Hepatocyte (in vitro differentiated cells): Measurements from ENCODE around the gene TEX19. TPM values are rescaled to one million over a fixed set of nuclear protein-coding genes. Genes with fewer than 3 reads are reported as not detected.
"Not testable (repeated sequence)": the region's sequence is repeated elsewhere in the genome, so short reads cannot be mapped to it uniquely, and the experiment has no call there.

Experiments
- DNase-seq: peaks from one replicate; pipeline ENCODE4 v3.0.0-alpha.2; 2016; ENCODE audit warnings: low spot score
- H2AFZ ChIP-seq: fragments of 200-600 bp; sonication (generic); 2 replicates; pipeline ENCODE4 v1.6.0; 2016; ENCODE audit warnings: antibody characterized with exemption, mild to moderate bottlenecking
- H3K27ac ChIP-seq: fragments of 200-600 bp; sonication (generic); 2 replicates; pipeline ENCODE4 v1.5.1; 2016; ENCODE audit warnings: mild to moderate bottlenecking
- H3K27me3 ChIP-seq: fragments of 200-600 bp; sonication (generic); 2 replicates; pipeline ENCODE4 v1.6.1; 2016
- H3K36me3 ChIP-seq: fragments of 200-600 bp; sonication (generic); replicated peaks from 2 replicates; pipeline ENCODE4 v1.5.1; 2016; ENCODE audit warnings: low read depth; ENCODE audit not compliant: insufficient read depth
- H3K4me1 ChIP-seq: fragments of 200-600 bp; sonication (generic); 2 replicates; pipeline ENCODE4 v1.5.1; 2016; ENCODE audit warnings: mild to moderate bottlenecking, moderate library complexity; ENCODE audit not compliant: insufficient read depth
- H3K4me2 ChIP-seq: fragments of 200-600 bp; sonication (generic); 2 replicates; pipeline ENCODE4 v1.6.0; 2016
- H3K4me3 ChIP-seq: fragments of 200-600 bp; sonication (generic); 2 replicates; pipeline ENCODE4 v1.5.1; 2016; ENCODE audit warnings: mild to moderate bottlenecking
- H3K79me2 ChIP-seq: fragments of 200-600 bp; sonication (generic); 2 replicates; pipeline ENCODE4 v1.6.0; 2017; ENCODE audit warnings: mild to moderate bottlenecking
- H3K9me2 ChIP-seq: fragments of 200-600 bp; sonication (generic); replicated peaks from 2 replicates; pipeline ENCODE4 v1.6.0; 2017; ENCODE audit warnings: mild to moderate bottlenecking; ENCODE audit not compliant: insufficient read depth
- H3K9me3 ChIP-seq: fragments of 200-600 bp; sonication (generic); 2 replicates; pipeline ENCODE4 v1.5.1; 2016; ENCODE audit warnings: low read depth, mild to moderate bottlenecking
- H4K20me1 ChIP-seq: fragments of 200-600 bp; sonication (generic); 2 replicates; pipeline ENCODE4 v1.6.0; 2016; ENCODE audit warnings: mild to moderate bottlenecking; ENCODE audit not compliant: insufficient read depth, poor library complexity, severe bottlenecking
- CTCF ChIP-seq: fragments of 200-600 bp; sonication (generic); IDR thresholded peaks from 2 replicates; pipeline ENCODE4 v1.5.1; 2016; ENCODE audit warnings: antibody characterized with exemption, mild to moderate bottlenecking; ENCODE audit not compliant: poor library complexity
- EZH2 ChIP-seq: fragments of 200-600 bp; sonication (generic); IDR thresholded peaks from 2 replicates; pipeline ENCODE4 v1.6.1; 2016; ENCODE audit warnings: antibody characterized with exemption, mild to moderate bottlenecking, borderline replicate concordance
- EZH2phosphoT487 ChIP-seq: fragments of 200-600 bp; sonication (generic); IDR thresholded peaks from one replicate; pipeline ENCODE4 v1.6.1; 2018; ENCODE audit warnings: antibody characterized with exemption, mild to moderate bottlenecking, low read depth, moderate library complexity; ENCODE audit not compliant: unreplicated experiment, severe bottlenecking
- WGBS: methylation state at CpG from one replicate; pipeline ENCODE4 v1.1.6; 2016; ENCODE audit warnings: low lambda C conversion rate; ENCODE audit errors: missing lambda C conversion rate; 5-methylcytosine and 5-hydroxymethylcytosine counted together
- polyA plus RNA-seq: library from polyadenylated mRNA; unstranded; fragments of >200 nt; fragmentation: Nextera tagmentation; extraction: Ambion mirVana; gene quantifications from 2 replicates; pipeline ENCODE4 v1.2.1, GENCODE V29; 2016
- total RNA-seq: library from RNA; depleted of rRNA; stranded (reverse); fragments of >200 nt; gene quantifications from 2 replicates; pipeline ENCODE4 v1.2.3, GENCODE V29; 2014

Gene TEX19
- total and polyA plus RNA-seq, 2 experiments from 2014 or later: not detected

DNA sequence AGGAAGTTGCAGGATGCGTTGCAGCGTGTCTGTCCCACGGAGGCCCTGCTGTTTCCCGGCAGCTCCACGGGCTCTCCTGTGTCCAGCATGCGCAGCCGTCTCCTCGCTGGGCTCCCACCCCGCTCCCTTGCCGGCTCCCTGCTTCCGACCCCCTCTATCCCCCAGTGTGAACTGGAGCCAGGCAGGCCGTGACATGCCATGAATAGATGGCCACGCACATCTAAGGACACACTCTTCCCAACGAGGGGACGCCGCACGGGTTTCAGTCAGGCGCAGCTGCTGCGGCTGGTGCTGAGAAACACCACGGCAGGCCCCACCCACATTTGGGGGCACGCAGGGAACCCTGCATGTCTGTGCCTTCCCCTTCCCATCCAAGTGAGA lies 49.9 kb downstream of the TEX19 start:
- no peak overlapping the region for H3K27ac ChIP-seq
- no peak overlapping the region for H2AFZ ChIP-seq
- no peaks in the 10 kb centered on the region for H4K20me1 ChIP-seq
- no peak for DNase-seq
- H3K4me3 ChIP-seq: no peak overlapping the region
- H3K4me2 ChIP-seq: no peak overlapping the region
- no peaks in the 10 kb centered on the region for H3K36me3 ChIP-seq
- H3K4me1 ChIP-seq: no peaks in the 10 kb centered on the region
- no peaks in the 10 kb centered on the region for H3K79me2 ChIP-seq
- no peak for TF ChIP-seq EZH2
- WGBS: 94% methylated on average over 16 of the region's 21 CpGs
- no peaks in the 10 kb centered on the region for H3K9me3 ChIP-seq
- H3K9me2 ChIP-seq: no peaks in the 10 kb centered on the region
- no peaks in the 10 kb centered on the region for H3K27me3 ChIP-seq

- Histone ChIP-seq H3K27ac (no peak overlapping the region), H3K4me3 (no peak overlapping the region), H3K9me2 (no peaks in the 10 kb centered on the region), H3K9me3 (no peaks in the 10 kb centered on the region), H3K4me2 (no peak overlapping the region), H3K79me2 (no peaks in the 10 kb centered on the region), H2AFZ (no peak overlapping the region), H3K4me1 (no peaks in the 10 kb centered on the region), H3K36me3 (no peaks in the 10 kb centered on the region), H4K20me1 (peaks cover 2% of the 10 kb centered on the region), H3K27me3 (no peaks in the 10 kb centered on the region)
- 92% methylated on average over 14 of the region's 14 CpGs for WGBS
- TF ChIP-seq EZH2phosphoT487 (no peak), CTCF (no peak), EZH2 (no peak)
- no peak for DNase-seq
These were observed 51.1 kb downstream of the TEX19 start for GRCh38 chr17:82410014-82410716.

DNA sequence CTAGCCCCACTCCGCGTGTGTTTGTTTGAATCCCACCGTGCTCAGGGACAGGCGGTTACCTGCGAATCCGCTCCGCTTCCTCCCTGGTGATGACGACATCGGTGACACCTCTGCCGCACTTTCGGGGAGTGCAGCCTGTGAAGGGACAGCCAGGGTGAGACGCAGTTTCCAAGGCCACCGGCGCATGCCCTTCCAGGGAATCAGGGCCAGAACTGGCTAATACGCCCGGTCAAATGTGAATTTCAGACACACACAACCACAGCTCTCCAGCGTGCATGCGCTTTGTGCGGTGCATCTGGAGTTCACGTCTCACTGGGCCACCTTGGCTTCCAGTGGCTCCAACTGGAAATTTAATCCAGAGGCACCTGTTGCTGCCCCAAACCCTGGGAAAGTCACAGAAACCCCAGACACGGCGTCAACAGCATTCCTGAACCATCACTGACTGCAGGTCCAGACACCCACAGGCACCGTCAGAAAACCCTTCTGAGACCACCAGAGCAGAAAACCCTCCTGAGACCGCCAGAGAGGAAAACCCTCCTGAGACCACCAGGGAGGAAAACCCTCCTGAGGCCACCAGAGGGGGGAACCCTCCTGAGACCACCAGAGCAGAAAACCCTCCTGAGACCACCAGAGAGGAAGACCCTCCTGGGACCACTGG lies 52.5 kb downstream of the TEX19 start:
- TF ChIP-seq EZH2phosphoT487: no peak
- TF ChIP-seq CTCF: no peak
- TF ChIP-seq EZH2: no peak
- no peaks in the 10 kb centered on the region for H3K79me2 ChIP-seq

DNA sequence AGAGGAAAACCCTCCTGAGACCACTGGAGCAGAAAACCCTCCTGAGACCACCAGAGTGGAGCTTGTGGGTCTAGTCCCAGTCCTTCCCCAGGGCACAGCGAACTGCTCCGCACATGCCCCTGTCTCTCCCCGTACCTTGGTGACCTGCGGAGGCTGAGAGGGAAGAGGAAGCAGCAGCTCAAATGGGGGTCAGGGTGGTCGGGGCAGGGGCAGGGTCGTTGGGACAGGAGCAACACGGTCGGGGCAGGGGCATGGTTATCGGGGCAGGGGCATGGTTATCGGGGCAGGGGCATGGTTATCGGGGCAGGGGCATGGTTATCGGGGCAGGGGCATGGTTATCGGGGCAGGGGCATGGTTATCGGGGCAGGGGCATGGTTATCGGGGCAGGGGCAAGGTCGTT lies 53.0 kb downstream of the TEX19 start:
- H3K9me2 ChIP-seq, DNase-seq, H4K20me1 ChIP-seq, H3K27ac ChIP-seq, H3K4me2 ChIP-seq, H3K36me3 ChIP-seq, H2AFZ ChIP-seq, H3K4me1 ChIP-seq, H3K27me3 ChIP-seq, H3K79me2 ChIP-seq, H3K4me3 ChIP-seq, H3K9me3 ChIP-seq: not testable (repeated sequence)
- WGBS: 97% methylated on average over 12 of the region's 16 CpGs

More for the DNA sequence above, 52.5 kb downstream of the TEX19 start:
- no peak for DNase-seq
- H3K36me3 ChIP-seq: no peaks in the 10 kb centered on the region
- H2AFZ ChIP-seq: no peak overlapping the region
- H3K4me3 ChIP-seq: no peak overlapping the region
- H3K4me2 ChIP-seq: no peak overlapping the region
- H3K9me3 ChIP-seq: no peaks in the 10 kb centered on the region
- H3K9me2 ChIP-seq: no peaks in the 10 kb centered on the region
- no peaks in the 10 kb centered on the region for H3K4me1 ChIP-seq
- H4K20me1 ChIP-seq: peaks cover 6% of the 10 kb centered on the region
- 96% methylated on average over 24 of the region's 24 CpGs for WGBS
- H3K27ac ChIP-seq: no peak overlapping the region
- H3K27me3 ChIP-seq: no peaks in the 10 kb centered on the region
